ENCODE measurements around the gene RNF114. TPM values are rescaled to one million over a fixed set of nuclear protein-coding genes. Genes with fewer than 3 reads are reported as not detected.
A peak's percentile ranks its signal among the peaks of the same experiment; 100 is the strongest.

Gene RNF114
- total and polyA plus RNA-seq, 7 donors, result 30.8 to 104 (median 79.7) TPM

GRCh38 chr20:49888212-49889000, 47.8 kb upstream of the RNF114 start:
- Histone ChIP-seq H3K27ac (peak overlapping the region; percentile 52), H3K9me3 (no peaks in the 10 kb centered on the region), H3K4me1 (peaks cover 10% of the 10 kb centered on the region), H3K36me3 (ENCODE audit: insufficient read depth in 1 of 2, low read depth in 1 of 2) (peaks cover 4 to 52% of the 10 kb centered on the region in 2 donors), H3K4me3 (no peak overlapping the region), H3K27me3 (ENCODE audit: insufficient read depth in 3 of 3, low read length in 2 of 3) (no peaks in the 10 kb centered on the region)
- DNase-seq (no peak), ATAC-seq (peak; percentile 48 to 67 (median 55))
- intact Hi-C loops (cut with DNase I), result loop anchor here (2.0 to 10.0 kb wide), 3 partner anchors 276 to 554 kb away; no protein-coding TSS in a partner anchor
- 52 to 66% (median 61%) methylated on average over 18 of the region's 18 CpGs for WGBS, 3 donors
- TF ChIP-seq CTCF (IDR thresholded peaks at IDR 0.05), result peak; percentile 63

- no peaks in the 10 kb centered on the region for H3K9me3 ChIP-seq
- 79 to 86% (median 85%) methylated on average over 9 of the region's 9 CpGs for WGBS, 3 donors
- intact Hi-C loops (cut with DNase I), result loop anchor here (2.0 to 10.0 kb wide), 3 partner anchors 277 to 554 kb away; no protein-coding TSS in a partner anchor
- no peak for TF ChIP-seq CTCF (IDR thresholded peaks at IDR 0.05)
- no peak overlapping the region for H3K4me3 ChIP-seq
- ATAC-seq, result no peak
- peaks cover 0 to 47% of the 10 kb centered on the region in 2 donors for H3K36me3 ChIP-seq (ENCODE audit: insufficient read depth in 1 of 2, low read depth in 1 of 2)
- H3K27ac ChIP-seq, result no peak overlapping the region
- no peak for DNase-seq
- H3K27me3 ChIP-seq (ENCODE audit: insufficient read depth in 3 of 3, low read length in 2 of 3), result no peaks in the 10 kb centered on the region
- H3K4me1 ChIP-seq, result peaks cover 10% of the 10 kb centered on the region
Measured at GRCh38 chr20:49889001-49889934, 46.9 kb upstream of the RNF114 start.

GRCh38 chr20:49889935-49890333, 46.3 kb upstream of the RNF114 start:
- Histone ChIP-seq H3K27ac (no peak overlapping the region), H3K9me3 (no peaks in the 10 kb centered on the region), H3K36me3 (ENCODE audit: insufficient read depth in 1 of 2, low read depth in 1 of 2) (peaks cover 0 to 40% of the 10 kb centered on the region in 2 donors), H3K4me1 (peaks cover 10% of the 10 kb centered on the region), H3K27me3 (ENCODE audit: insufficient read depth in 3 of 3, low read length in 2 of 3) (no peaks in the 10 kb centered on the region), H3K4me3 (no peak overlapping the region)
- TF ChIP-seq CTCF (IDR thresholded peaks at IDR 0.05), result no peak
- 68 to 79% (median 79%) methylated on average over 9 of the region's 9 CpGs for WGBS, 3 donors
- intact Hi-C loops (cut with DNase I), result loop anchor here (2.0 to 10.0 kb wide), 3 partner anchors 278 to 555 kb away; no protein-coding TSS in a partner anchor
- DNase-seq, result no peak
- ATAC-seq, result no peak

GRCh38 chr20:49890471-49891361, 45.5 kb upstream of the RNF114 start:
- H3K4me3 ChIP-seq, result no peak overlapping the region
- DNase-seq (no peak), ATAC-seq (no peak)
- no peaks in the 10 kb centered on the region for H3K27me3 ChIP-seq (ENCODE audit: insufficient read depth in 3 of 3, low read length in 2 of 3)
- intact Hi-C loops (cut with DNase I), result no loop called here
- no peaks in the 10 kb centered on the region for H3K9me3 ChIP-seq
- H3K36me3 ChIP-seq (ENCODE audit: insufficient read depth in 1 of 2, low read depth in 1 of 2), result peaks cover 0 to 32% of the 10 kb centered on the region in 2 donors
- no peak overlapping the region for H3K27ac ChIP-seq
- WGBS, 3 donors, result 68 to 75% (median 72%) methylated on average over 21 of the region's 21 CpGs
- peaks cover 10% of the 10 kb centered on the region for H3K4me1 ChIP-seq
- no peak for TF ChIP-seq CTCF (IDR thresholded peaks at IDR 0.05)

All from psoas muscle (tissue), 8 donors.